HCT116 (cell line): ENCODE measurements around the gene CEMIP2. TPM values are rescaled to one million over a fixed set of nuclear protein-coding genes. Genes with fewer than 3 reads are reported as not detected.

ENCODE experiments used
- ATAC-seq: fragments of 200-7000 bp; cut with Tn5 transposase; 2 replicates; pipeline ENCODE4 v1.9.1; 2020; ENCODE audit warnings: mild to moderate bottlenecking, moderate library complexity
- BruUV-seq: library from RNA; stranded (reverse); fragments of 400-500 nt; replicated peaks from 2 replicates; lab custom pipeline; 2021; lab: Mats Ljungman, UMichigan
- CTCF ChIA-PET: fragments of 300-600 bp; sonication (Branson Sonifier 250); formaldehyde crosslinking; loops from one replicate; lab custom pipeline; 2021; ENCODE audit warnings: antibody characterized with exemption; lab: Charles Lee
- POLR2A ChIA-PET: fragments of 300-600, 350-600 bp; sonication (Branson Sonifier 250); formaldehyde crosslinking; loops from one replicate; lab custom pipeline; 2021; ENCODE audit warnings: antibody characterized with exemption; lab: Charles Lee
- RAD21 ChIA-PET, 2 experiments: fragments of 300-600 bp; sonication (Branson Sonifier 250); formaldehyde crosslinking; loops; one replicate each; lab custom pipeline; 2023; ENCODE audit warnings: low total read pairs in 2 of 2; ENCODE audit not compliant: uncharacterized antibody in 2 of 2, unreplicated experiment in 2 of 2, low non-redundant PET in 1 of 2; lab: Charles Lee
- DNase-seq: peaks from one replicate; pipeline ENCODE4 v3.0.0-alpha.2; 2010; ENCODE audit warnings: low read depth, low spot score
- H2AFZ ChIP-seq: fragments of 200-600 bp; shearing (Covaris generic), sonication (generic); 2 replicates; pipeline ENCODE4 v1.6.1; 2017; ENCODE audit warnings: low read depth, mixed run types, mixed read lengths, antibody characterized with exemption, low read length; ENCODE audit not compliant: poor library complexity, severe bottlenecking
- H3K27ac ChIP-seq: 2 replicates; pipeline ENCODE4 v1.5.1; 2012; ENCODE audit warnings: low read depth, low read length
- H3K27me3 ChIP-seq: fragments of 200-600 bp; sonication (generic); 2 replicates; pipeline ENCODE4 v1.6.1; 2016; ENCODE audit warnings: mixed run types, low read length, mixed read lengths; ENCODE audit not compliant: insufficient read depth
- H3K36me3 ChIP-seq, 2 experiments: fragments of 200-500 bp in 1 of 2; fragments of 200-600 bp in 1 of 2; sonication (Bioruptor generic) in 1 of 2; sonication (generic) in 1 of 2; 2 replicates each; pipeline versions ENCODE4 v1.5.1 to v1.6.1; 2014 to 2016; ENCODE audit warnings: low read length in 2 of 2, inconsistent platforms in 1 of 2, mixed read lengths in 1 of 2, mixed run types in 1 of 2; ENCODE audit not compliant: insufficient read depth in 2 of 2, control insufficient read depth in 1 of 2
- H3K4me1 ChIP-seq, 2 experiments: fragments of 200-600 bp in 1 of 2; sonication (generic) in 1 of 2; 2 replicates each; pipeline versions ENCODE4 v1.5.1 to v1.6.1; 2012 to 2017; ENCODE audit warnings: low read length in 2 of 2, inconsistent platforms in 1 of 2, mild to moderate bottlenecking in 1 of 2, mixed read lengths in 1 of 2, mixed run types in 1 of 2, moderate library complexity in 1 of 2; ENCODE audit not compliant: insufficient read depth in 2 of 2, control insufficient read depth in 1 of 2
- H3K4me2 ChIP-seq: fragments of 200-600 bp; sonication (generic); 2 replicates; pipeline ENCODE4 v1.6.1; 2017; ENCODE audit warnings: mixed run types, low read length, mixed read lengths
- H3K4me3 ChIP-seq, 2 experiments: fragments of 200-600 bp in 1 of 2; sonication (generic) in 1 of 2; replicated peaks in 1 of 2; 2 replicates each; pipeline ENCODE4 v1.5.1; 2011 to 2016; ENCODE audit warnings: low read length in 2 of 2, control low read depth in 1 of 2, low read depth in 1 of 2, mild to moderate bottlenecking in 1 of 2, mixed read lengths in 1 of 2, mixed run types in 1 of 2
- H3K79me2 ChIP-seq: fragments of 200-600 bp; sonication (generic); 2 replicates; pipeline ENCODE4 v1.6.1; 2017; ENCODE audit warnings: mild to moderate bottlenecking, mixed run types, low read length, moderate library complexity, mixed read lengths; ENCODE audit not compliant: insufficient read depth
- H3K9ac ChIP-seq: fragments of 200-600 bp; sonication (generic); 2 replicates; pipeline ENCODE4 v1.6.1; 2016; ENCODE audit warnings: low read length, mixed read lengths
- H3K9me2 ChIP-seq: fragments of 200-600 bp; sonication (generic), shearing (Covaris generic); 2 replicates; pipeline ENCODE4 v1.6.1; 2017; ENCODE audit warnings: mixed run types, mild to moderate bottlenecking, moderate library complexity; ENCODE audit not compliant: insufficient read depth
- H3K9me3 ChIP-seq, 2 experiments: fragments of 200-500 bp in 1 of 2; fragments of 200-600 bp in 1 of 2; sonication (Bioruptor generic) in 1 of 2; sonication (generic) in 1 of 2; 2 replicates each; pipeline ENCODE4 v1.6.1; 2014 to 2017; ENCODE audit warnings: low read length in 2 of 2, mixed read lengths in 2 of 2, inconsistent platforms in 1 of 2, low read depth in 1 of 2, mild to moderate bottlenecking in 1 of 2, mixed run types in 1 of 2, moderate library complexity in 1 of 2; ENCODE audit not compliant: control insufficient read depth in 1 of 2, insufficient read depth in 1 of 2
- H4K20me1 ChIP-seq: fragments of 200-600 bp; sonication (generic), shearing (Covaris generic); 2 replicates; pipeline ENCODE4 v1.6.1; 2017; ENCODE audit warnings: mixed run types, mild to moderate bottlenecking, moderate library complexity; ENCODE audit not compliant: insufficient read depth
- ATF3 ChIP-seq: IDR thresholded peaks from 2 replicates; pipeline ENCODE4 v1.6.1; 2012
- CEBPB ChIP-seq: IDR thresholded peaks from 2 replicates; pipeline ENCODE4 v1.6.1; 2012; ENCODE audit warnings: low read depth
- CTCF ChIP-seq, 3 experiments: fragments of 200-600 bp in 1 of 3; sonication (generic) in 1 of 3; IDR thresholded peaks in 2 of 3; conservative IDR thresholded peaks in 1 of 3; 2 replicates each; pipeline ENCODE4 v1.5.1; 2012 to 2017; ENCODE audit warnings: low read depth in 2 of 3, low read length in 2 of 3, antibody characterized with exemption in 1 of 3, borderline replicate concordance in 1 of 3, control low read depth in 1 of 3, mild to moderate bottlenecking in 1 of 3, mixed read lengths in 1 of 3, mixed run types in 1 of 3, moderate library complexity in 1 of 3; ENCODE audit not compliant: insufficient read depth in 1 of 3
- FOSL1 ChIP-seq: IDR thresholded peaks from 2 replicates; pipeline ENCODE4 v1.6.1; 2012; ENCODE audit warnings: low read depth
- POLR2A ChIP-seq: IDR thresholded peaks from 2 replicates; pipeline ENCODE4 v1.7.0; 2011; ENCODE audit warnings: borderline replicate concordance; ENCODE audit not compliant: insufficient read depth, insufficient read length; ENCODE audit errors: extremely low read depth
- POLR2AphosphoS5 ChIP-seq: IDR thresholded peaks from 2 replicates; pipeline ENCODE4 v1.6.1; 2011; ENCODE audit warnings: mild to moderate bottlenecking, low read depth, low read length, moderate library complexity
- RAD21 ChIP-seq: IDR thresholded peaks from 2 replicates; pipeline ENCODE4 v1.6.1; 2012; ENCODE audit warnings: low read depth, mild to moderate bottlenecking
- TCF7L2 ChIP-seq: IDR thresholded peaks from 2 replicates; pipeline ENCODE4 v1.7.0; 2011; ENCODE audit warnings: borderline replicate concordance, inconsistent platforms; ENCODE audit not compliant: insufficient read depth, insufficient read length; ENCODE audit errors: extremely low read depth
- ZFX ChIP-seq: fragments of 450-650 bp; IDR thresholded peaks from 2 replicates; pipeline ENCODE4 v1.6.1; 2017
- intact Hi-C: fragments of 100-400 bp; cut with micrococcal nuclease; formaldehyde crosslinking; loops from 2 replicates; pipeline ENCODE4 v1.10.0; 2022
- total RNA-seq: library from RNA; stranded (reverse); gene quantifications from one replicate; pipeline ENCODE4 v1.2.1, GENCODE V29; 2021; ENCODE audit not compliant: unreplicated experiment

Gene CEMIP2
- total RNA-seq, 1 experiment from 2014 or later: 14.3 TPM

- no peaks in the 10 kb centered on the region for H3K9me3 ChIP-seq
- H2AFZ ChIP-seq: no peak overlapping the region
- CTCF ChIA-PET: interaction anchor here (0.7 to 1.5 kb wide), 10 partner anchors 9 to 243 kb away, joined by 3 to 6 read pairs (median 3); no protein-coding TSS in a partner anchor
- H3K4me3 ChIP-seq: no peak overlapping the region
- H3K27ac ChIP-seq: no peak overlapping the region
- RAD21 ChIA-PET: no interaction called here
- DNase-seq (no peak), ATAC-seq (no peak)
- no peaks in the 10 kb centered on the region for H3K27me3 ChIP-seq
- intact Hi-C loops: loop anchor here (10.0 kb wide), 1 partner anchor 92 kb away; no protein-coding TSS in a partner anchor
- H3K79me2 ChIP-seq: no peaks in the 10 kb centered on the region
- POLR2A ChIA-PET: no interaction called here
- H3K9ac ChIP-seq: no peak overlapping the region
- H3K36me3 ChIP-seq: peaks cover 0 to 2% of the 10 kb centered on the region in 2 experiments; a peak in 1 of 4 replicates
- H4K20me1 ChIP-seq: no peaks in the 10 kb centered on the region
- H3K4me1 ChIP-seq: no peaks in the 10 kb centered on the region
- TF ChIP-seq CEBPB: no peak
- no peak; the same call in 1 of the 2 replicates for TF ChIP-seq RAD21
- TF ChIP-seq TCF7L2: no peak
- TF ChIP-seq ZFX: no peak
- no peak for TF ChIP-seq POLR2A
- TF ChIP-seq ATF3: no peak
- no peak for TF ChIP-seq FOSL1
- TF ChIP-seq POLR2AphosphoS5: no peak
- TF ChIP-seq CTCF (IDR thresholded peaks at IDR 0.05 in 2 of 3, conservative IDR thresholded peaks at IDR 0.05 in 1 of 3; ENCODE audit: borderline replicate concordance in 1 of 3, insufficient read depth in 1 of 3, low read depth in 2 of 3, low read length in 2 of 3): peak; percentile 30 to 62 (median 38); a peak in 4 of 6 replicates
- H3K9me2 ChIP-seq: no peaks in the 10 kb centered on the region
- no peak overlapping the region for H3K4me2 ChIP-seq
- no TSS peak for BruUV-seq
These were observed 52.0 kb downstream of the CEMIP2 start for GRCh38 chr9:71716138-71716909.
